HepG2 (cell line): Measurements from ENCODE around the gene SATB2. TPM values are rescaled to one million over a fixed set of nuclear protein-coding genes. Genes with fewer than 3 reads are reported as not detected.
A peak's percentile ranks its signal among the peaks of the same experiment; 100 is the strongest.

Experiments
- BATF2 ChIP-seq: sonication (generic); formaldehyde crosslinking; IDR thresholded peaks from 2 replicates; pipeline ENCODE4 v1.8.0; 2022; ENCODE audit warnings: mild to moderate bottlenecking, missing genetic modification reagents, moderate library complexity
- DZIP1 ChIP-seq: sonication (generic); formaldehyde crosslinking; IDR thresholded peaks from 2 replicates; pipeline ENCODE4 v1.5.0; 2020; ENCODE audit warnings: mild to moderate bottlenecking, missing genetic modification reagents
- HCFC1 ChIP-seq: fragments of 150-350 bp; IDR thresholded peaks from 2 replicates; pipeline ENCODE4 v1.6.1; 2014; ENCODE audit warnings: low read depth, low read length
- KAT7 ChIP-seq: IDR thresholded peaks from 2 replicates; pipeline ENCODE4 v1.6.1; 2018; ENCODE audit warnings: borderline replicate concordance, missing compliant biosample characterization
- KDM4B ChIP-seq: sonication (generic); formaldehyde crosslinking; IDR thresholded peaks from 2 replicates; pipeline ENCODE4 v1.4.0; 2020; ENCODE audit warnings: missing genetic modification reagents
- MAFK ChIP-seq, 2 experiments: IDR thresholded peaks in 1 of 2; conservative IDR thresholded peaks in 1 of 2; 2 replicates each; pipeline ENCODE4 v1.6.1; 2011; ENCODE audit warnings: improper control_type of control experiment in 2 of 2, low read length in 2 of 2
- PRMT3 ChIP-seq: sonication (generic); formaldehyde crosslinking; IDR thresholded peaks from 2 replicates; pipeline ENCODE4 v1.8.1; 2022; ENCODE audit warnings: low read depth, mild to moderate bottlenecking, moderate library complexity, missing genetic modification reagents, borderline replicate concordance
- REPIN1 ChIP-seq: sonication (generic); formaldehyde crosslinking; IDR thresholded peaks from 2 replicates; pipeline ENCODE4 v1.8.0; 2022; ENCODE audit warnings: missing genetic modification reagents, low read depth, mild to moderate bottlenecking, borderline replicate concordance
- SIX1 ChIP-seq: sonication (generic); formaldehyde crosslinking; IDR thresholded peaks from 2 replicates; pipeline ENCODE4 v1.4.0; 2020; ENCODE audit warnings: missing genetic modification reagents, borderline replicate concordance
- SNAPC4 ChIP-seq: sonication (generic); formaldehyde crosslinking; IDR thresholded peaks from 2 replicates; pipeline ENCODE4 v1.4.0; 2020; ENCODE audit warnings: mild to moderate bottlenecking, missing genetic modification reagents
- ZBTB38 ChIP-seq: sonication (generic); formaldehyde crosslinking; IDR thresholded peaks from 2 replicates; pipeline ENCODE4 v1.5.1; 2020; ENCODE audit warnings: mild to moderate bottlenecking, missing genetic modification reagents
- ZNF292 ChIP-seq: sonication (generic); formaldehyde crosslinking; IDR thresholded peaks from 2 replicates; pipeline ENCODE4 v1.8.1; 2022; ENCODE audit warnings: mild to moderate bottlenecking, low read depth, missing genetic modification reagents, borderline replicate concordance
- ZNF609 ChIP-seq: sonication (generic); formaldehyde crosslinking; IDR thresholded peaks from 2 replicates; pipeline ENCODE4 v1.4.0; 2020; ENCODE audit warnings: mild to moderate bottlenecking, missing genetic modification reagents, borderline replicate concordance
- ZNF883 ChIP-seq: sonication (generic); formaldehyde crosslinking; IDR thresholded peaks from 2 replicates; pipeline ENCODE4 v1.5.1; 2020; ENCODE audit warnings: mild to moderate bottlenecking, missing genetic modification reagents; ENCODE audit errors: not compliant biosample characterization
- polyA plus RNA-seq, 8 experiments: library from polyadenylated mRNA; depleted of rRNA in 3 of 8; stranded (reverse) in 7 of 8; unstranded in 1 of 8; fragments of >200 nt; fragmentation: Illumina TruSeq in 4 of 8; extraction: Trizol in 4 of 8; gene quantifications; 2 replicates each; pipeline versions ENCODE4 v1.2.1 to v1.2.3, GENCODE V29; 2011 to 2016; ENCODE audit warnings: low read depth in 4 of 8, missing spikeins in 1 of 8, mixed read lengths in 1 of 8; ENCODE audit not compliant: insufficient read depth in 1 of 8
- total RNA-seq, 5 experiments: library from RNA; depleted of rRNA; stranded (reverse); fragments of >200 nt; fragmentation: Illumina TruSeq; extraction: Trizol; gene quantifications; 2 replicates each; pipeline ENCODE4 v1.2.3, GENCODE V29; 2016; ENCODE audit warnings: low read depth in 1 of 5

The SATB2 gene
- total and polyA plus RNA-seq, 2 of the 13 experiments (the other 11 are each of a cell fraction or from before 2014, with no cell fraction given), result 2.5 to 5.5 TPM

GRCh38 chr2:199458806-199459285 is 1.1 kb upstream of the SATB2 start (continued):
- no peak for TF ChIP-seq ZNF292 (CRISPR knock-in tag)
- TF ChIP-seq REPIN1 (CRISPR knock-in tag), result no peak
- TF ChIP-seq MAFK (conservative IDR thresholded peaks at IDR 0.05 in 1 of 2, IDR thresholded peaks at IDR 0.05 in 1 of 2; ENCODE audit: low read length in 2 of 2), result no peak
- no peak for TF ChIP-seq ZNF883
- peak; percentile 16 for TF ChIP-seq KAT7
- TF ChIP-seq SIX1, result no peak
- no peak for TF ChIP-seq KDM4B (CRISPR knock-in tag)
- no peak for TF ChIP-seq HCFC1
- 0 out of 2 replicates have a peak, but pooled peaks have one; percentile 4 for TF ChIP-seq SNAPC4 (CRISPR knock-in tag)
- TF ChIP-seq BATF2 (CRISPR knock-in tag), result no peak; the same call in 1 of the 2 replicates
- TF ChIP-seq DZIP1, result 0 out of 2 replicates have a peak, but pooled peaks have one; percentile 30
- TF ChIP-seq ZNF609 (CRISPR knock-in tag), result no peak
- TF ChIP-seq PRMT3, result no peak
- TF ChIP-seq ZBTB38, result no peak
